Measurements from ENCODE around the gene GNPAT. TPM values are rescaled to one million over a fixed set of nuclear protein-coding genes. Genes with fewer than 3 reads are reported as not detected.
A peak's percentile ranks its signal among the peaks of the same experiment; 100 is the strongest.

Gene GNPAT
- total and polyA plus RNA-seq, 8 donors: 35.1 to 89.5 (median 71.6) TPM

DNA sequence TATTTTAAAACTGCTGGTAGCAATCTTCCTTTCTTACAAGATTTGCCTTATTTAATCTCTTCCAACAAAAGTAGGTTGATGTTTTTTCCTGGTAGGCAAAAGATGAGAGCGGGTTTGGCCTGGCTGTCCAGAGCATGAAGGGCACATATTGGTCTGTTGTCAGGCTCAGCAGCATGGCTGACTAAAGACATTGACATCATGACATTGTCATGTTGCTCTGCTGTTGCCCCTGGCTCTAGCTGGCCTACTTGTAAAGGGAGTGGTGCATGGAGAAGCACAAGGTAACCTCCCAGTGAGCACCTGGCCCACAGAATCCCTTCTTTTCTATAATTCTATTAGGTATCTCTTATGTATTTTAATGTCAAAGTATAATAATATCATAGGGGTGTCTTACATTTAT is 23.6 kb downstream of the GNPAT start:
- H3K27me3 ChIP-seq: no peaks in the 10 kb centered on the region
- no peak overlapping the region for H3K27ac ChIP-seq
- ATAC-seq (peak; percentile 55), DNase-seq (no peak)
- intact Hi-C loops (cut with DNase I): no loop called here
- TF ChIP-seq, protein P1, sequence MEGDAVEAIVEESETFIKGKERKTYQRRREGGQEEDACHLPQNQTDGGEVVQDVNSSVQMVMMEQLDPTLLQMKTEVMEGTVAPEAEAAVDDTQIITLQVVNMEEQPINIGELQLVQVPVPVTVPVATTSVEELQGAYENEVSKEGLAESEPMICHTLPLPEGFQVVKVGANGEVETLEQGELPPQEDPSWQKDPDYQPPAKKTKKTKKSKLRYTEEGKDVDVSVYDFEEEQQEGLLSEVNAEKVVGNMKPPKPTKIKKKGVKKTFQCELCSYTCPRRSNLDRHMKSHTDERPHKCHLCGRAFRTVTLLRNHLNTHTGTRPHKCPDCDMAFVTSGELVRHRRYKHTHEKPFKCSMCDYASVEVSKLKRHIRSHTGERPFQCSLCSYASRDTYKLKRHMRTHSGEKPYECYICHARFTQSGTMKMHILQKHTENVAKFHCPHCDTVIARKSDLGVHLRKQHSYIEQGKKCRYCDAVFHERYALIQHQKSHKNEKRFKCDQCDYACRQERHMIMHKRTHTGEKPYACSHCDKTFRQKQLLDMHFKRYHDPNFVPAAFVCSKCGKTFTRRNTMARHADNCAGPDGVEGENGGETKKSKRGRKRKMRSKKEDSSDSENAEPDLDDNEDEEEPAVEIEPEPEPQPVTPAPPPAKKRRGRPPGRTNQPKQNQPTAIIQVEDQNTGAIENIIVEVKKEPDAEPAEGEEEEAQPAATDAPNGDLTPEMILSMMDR (IDR thresholded peaks at IDR 0.05): no peak
- H3K36me3 ChIP-seq: peaks cover 0 to 97% of the 10 kb centered on the region in 2 donors
- H3K4me3 ChIP-seq: no peak overlapping the region
- no peaks in the 10 kb centered on the region for H3K4me1 ChIP-seq
- H3K9me3 ChIP-seq: no peaks in the 10 kb centered on the region

DNA sequence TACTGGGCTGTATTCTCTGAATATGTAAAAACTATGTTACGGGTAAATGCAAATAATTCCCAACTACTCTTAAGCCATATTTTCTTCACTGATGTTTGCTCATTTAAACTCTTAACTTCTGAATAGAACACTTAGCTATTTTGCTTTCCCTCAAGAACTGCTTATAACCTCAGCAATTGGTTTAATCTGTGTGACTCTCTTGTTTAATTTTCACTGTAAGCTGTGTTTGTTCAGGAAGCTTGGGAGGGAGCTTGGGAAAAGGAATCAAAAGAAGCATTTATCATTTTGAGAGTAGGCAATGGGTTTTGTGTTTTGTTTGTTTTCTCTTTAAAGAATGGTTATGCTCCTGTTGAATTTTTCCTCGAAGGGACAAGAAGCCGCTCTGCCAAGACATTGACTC is 24.4 kb downstream of the GNPAT start:
- Histone ChIP-seq H3K27me3 (no peaks in the 10 kb centered on the region), H3K9me3 (no peaks in the 10 kb centered on the region), H3K27ac (peak overlapping the region in 1 of 2 donors; percentile 21), H3K4me1 (no peaks in the 10 kb centered on the region), H3K4me3 (no peak overlapping the region), H3K36me3 (peaks cover 0 to 97% of the 10 kb centered on the region in 2 donors)
- peak; percentile 85 for ATAC-seq
- no peak for DNase-seq
- TF ChIP-seq, protein P1 (IDR thresholded peaks at IDR 0.05): no peak
- intact Hi-C loops (cut with DNase I): no loop called here

DNA sequence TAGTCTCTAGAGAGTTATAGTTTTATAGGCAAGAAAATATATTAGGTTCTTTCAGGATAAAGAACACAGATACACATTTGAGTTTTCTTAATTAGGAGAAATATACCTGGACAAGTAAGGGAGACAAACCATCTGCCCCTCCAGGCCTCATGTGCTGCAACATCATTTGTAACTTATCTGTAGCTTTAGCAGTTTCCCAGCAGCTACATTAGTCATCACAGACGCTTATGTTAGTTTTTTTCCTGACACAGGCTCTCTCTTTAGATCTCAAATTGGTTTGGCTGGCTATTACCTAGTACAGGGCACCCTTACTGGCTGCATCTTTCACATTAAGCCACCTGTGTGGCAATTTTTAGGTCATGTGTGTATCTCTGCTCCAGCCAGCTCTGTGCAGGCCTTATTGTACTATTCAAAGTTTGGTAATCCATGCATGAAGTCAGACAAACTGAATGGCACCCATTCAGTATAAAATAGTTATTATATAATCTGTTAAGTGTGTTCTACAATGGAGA is 25.9 kb downstream of the GNPAT start:
- no peak overlapping the region for H3K27ac ChIP-seq
- no peaks in the 10 kb centered on the region for H3K4me1 ChIP-seq
- peaks cover 0 to 97% of the 10 kb centered on the region in 2 donors for H3K36me3 ChIP-seq
- ATAC-seq (no peak), DNase-seq (no peak)
- H3K9me3 ChIP-seq: no peaks in the 10 kb centered on the region
- H3K27me3 ChIP-seq: no peaks in the 10 kb centered on the region
- intact Hi-C loops (cut with DNase I): no loop called here
- TF ChIP-seq, protein P1 (IDR thresholded peaks at IDR 0.05): no peak
- H3K4me3 ChIP-seq: no peak overlapping the region

DNA sequence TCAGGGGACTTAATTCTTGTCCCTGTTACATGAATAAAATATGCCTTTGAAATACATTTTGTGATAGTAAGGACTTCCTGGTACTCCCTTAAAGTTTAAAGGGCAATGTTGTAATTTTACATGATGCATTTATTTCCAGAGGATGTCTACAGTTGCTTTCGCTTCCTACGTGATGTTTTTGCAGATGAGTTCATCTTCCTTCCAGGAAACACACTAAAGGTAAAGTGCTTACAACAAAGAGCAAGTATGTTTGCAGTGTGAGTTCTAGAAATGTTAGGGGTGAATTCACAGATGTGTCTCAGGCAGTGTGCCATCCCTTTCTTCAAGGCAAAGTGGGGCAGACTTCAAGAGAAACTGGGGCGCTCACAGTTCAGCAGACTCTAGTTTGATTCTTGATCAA is 31.2 kb downstream of the GNPAT start:
- TF ChIP-seq, protein P1 (IDR thresholded peaks at IDR 0.05): no peak
- Histone ChIP-seq H3K36me3 (peaks cover 0 to 99% of the 10 kb centered on the region in 2 donors), H3K4me3 (no peak overlapping the region), H3K9me3 (no peaks in the 10 kb centered on the region), H3K27ac (peak overlapping the region in 1 of 2 donors; percentile 33), H3K27me3 (no peaks in the 10 kb centered on the region), H3K4me1 (no peaks in the 10 kb centered on the region)
- DNase-seq (no peak), ATAC-seq (no peak)
- intact Hi-C loops (cut with DNase I): no loop called here

DNA sequence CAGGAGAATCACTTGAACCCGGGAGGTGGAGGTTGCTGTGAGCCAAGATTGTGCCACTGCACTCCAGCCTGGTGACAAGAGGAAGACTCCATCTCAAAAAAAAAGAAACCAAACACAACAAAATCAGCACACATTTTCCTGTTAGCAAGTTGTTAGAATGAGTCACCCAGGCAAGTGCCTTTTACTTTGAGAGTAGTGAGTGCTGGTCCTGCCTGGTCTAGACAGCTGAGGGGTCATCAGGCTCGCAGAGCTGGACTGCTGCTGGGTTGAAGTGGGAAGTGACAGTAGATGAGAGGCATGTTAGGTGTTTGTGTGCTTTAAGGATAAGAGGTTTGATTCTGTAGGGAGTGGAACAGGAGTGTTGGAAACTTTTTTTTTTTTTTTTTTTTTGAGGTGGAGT is 31.9 kb downstream of the GNPAT start:
- Histone ChIP-seq H3K27me3 (no peaks in the 10 kb centered on the region), H3K4me1 (no peaks in the 10 kb centered on the region), H3K36me3 (peaks cover 0 to 99% of the 10 kb centered on the region in 2 donors), H3K27ac (peak overlapping the region in 1 of 2 donors; percentile 33), H3K9me3 (no peaks in the 10 kb centered on the region), H3K4me3 (no peak overlapping the region)
- peak; percentile 94 for ATAC-seq
- peak in 1 of 4 donors; percentile 82 for DNase-seq
- TF ChIP-seq, protein P1 (IDR thresholded peaks at IDR 0.05): no peak
- intact Hi-C loops (cut with DNase I): no loop called here

Data from left lung (tissue), 10 donors.